Measurements from ENCODE around the gene SSH2.

Gene SSH2

DNA sequence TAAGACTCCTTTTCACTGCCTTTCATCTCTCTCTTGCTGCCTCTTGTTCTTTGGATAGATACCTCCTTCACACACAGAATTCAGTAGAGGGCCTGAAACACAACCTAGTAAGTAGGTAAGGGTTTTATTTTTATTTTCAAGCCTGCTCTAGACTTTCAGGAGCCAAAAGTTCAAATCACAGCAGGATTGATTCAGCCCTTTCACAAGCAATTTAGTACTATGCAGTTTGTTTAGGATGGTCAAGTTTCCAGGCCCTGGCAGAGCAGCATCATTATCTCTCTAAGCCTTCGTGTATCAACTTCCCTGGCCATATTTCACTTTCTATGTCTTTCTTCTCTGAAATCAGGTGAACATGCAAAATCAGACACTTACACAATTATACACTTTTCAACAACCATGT is 158.5 kb downstream of the SSH2 start:
- H3K36me3 ChIP-seq = no peaks in the 10 kb centered on the region
- TF ChIP-seq, protein P1, sequence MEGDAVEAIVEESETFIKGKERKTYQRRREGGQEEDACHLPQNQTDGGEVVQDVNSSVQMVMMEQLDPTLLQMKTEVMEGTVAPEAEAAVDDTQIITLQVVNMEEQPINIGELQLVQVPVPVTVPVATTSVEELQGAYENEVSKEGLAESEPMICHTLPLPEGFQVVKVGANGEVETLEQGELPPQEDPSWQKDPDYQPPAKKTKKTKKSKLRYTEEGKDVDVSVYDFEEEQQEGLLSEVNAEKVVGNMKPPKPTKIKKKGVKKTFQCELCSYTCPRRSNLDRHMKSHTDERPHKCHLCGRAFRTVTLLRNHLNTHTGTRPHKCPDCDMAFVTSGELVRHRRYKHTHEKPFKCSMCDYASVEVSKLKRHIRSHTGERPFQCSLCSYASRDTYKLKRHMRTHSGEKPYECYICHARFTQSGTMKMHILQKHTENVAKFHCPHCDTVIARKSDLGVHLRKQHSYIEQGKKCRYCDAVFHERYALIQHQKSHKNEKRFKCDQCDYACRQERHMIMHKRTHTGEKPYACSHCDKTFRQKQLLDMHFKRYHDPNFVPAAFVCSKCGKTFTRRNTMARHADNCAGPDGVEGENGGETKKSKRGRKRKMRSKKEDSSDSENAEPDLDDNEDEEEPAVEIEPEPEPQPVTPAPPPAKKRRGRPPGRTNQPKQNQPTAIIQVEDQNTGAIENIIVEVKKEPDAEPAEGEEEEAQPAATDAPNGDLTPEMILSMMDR (IDR thresholded peaks at IDR 0.05; ENCODE audit: low read depth, low read length) = no peak
- H3K27ac ChIP-seq = no peak overlapping the region
- no peak overlapping the region for H3K4me3 ChIP-seq (ENCODE audit: low read depth, low read length)
- no peak for DNase-seq
- no peaks in the 10 kb centered on the region for H3K9me3 ChIP-seq (ENCODE audit: severe bottlenecking)
- H3K27me3 ChIP-seq (ENCODE audit: insufficient read depth, low read depth, severe bottlenecking) = no peaks in the 10 kb centered on the region

DNA sequence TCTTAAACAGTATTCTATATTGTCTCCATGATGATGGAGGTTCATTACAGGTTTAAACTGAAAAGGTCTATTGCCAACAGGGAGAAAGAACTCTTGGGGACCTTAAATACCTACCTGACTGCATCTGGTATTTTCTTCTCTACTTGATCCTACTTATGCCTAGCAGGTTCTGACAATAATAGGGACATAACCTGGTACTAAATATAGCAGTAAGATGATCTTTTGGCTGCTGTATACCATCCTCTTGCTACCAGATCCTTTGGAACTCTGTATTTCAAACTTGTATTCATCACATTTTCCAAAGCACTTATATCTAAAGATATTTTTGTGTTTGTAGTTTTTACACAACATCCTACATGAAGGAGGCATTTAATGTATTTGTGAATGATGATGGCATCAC is 160.8 kb downstream of the SSH2 start:
- TF ChIP-seq, protein P1 (IDR thresholded peaks at IDR 0.05; ENCODE audit: low read depth, low read length) = no peak
- DNase-seq = no peak
- Histone ChIP-seq H3K27ac (no peak overlapping the region), H3K27me3 (ENCODE audit: insufficient read depth, low read depth, severe bottlenecking) (no peaks in the 10 kb centered on the region), H3K9me3 (ENCODE audit: severe bottlenecking) (no peaks in the 10 kb centered on the region), H3K36me3 (no peaks in the 10 kb centered on the region), H3K4me3 (ENCODE audit: low read depth, low read length) (no peak overlapping the region)

DNA sequence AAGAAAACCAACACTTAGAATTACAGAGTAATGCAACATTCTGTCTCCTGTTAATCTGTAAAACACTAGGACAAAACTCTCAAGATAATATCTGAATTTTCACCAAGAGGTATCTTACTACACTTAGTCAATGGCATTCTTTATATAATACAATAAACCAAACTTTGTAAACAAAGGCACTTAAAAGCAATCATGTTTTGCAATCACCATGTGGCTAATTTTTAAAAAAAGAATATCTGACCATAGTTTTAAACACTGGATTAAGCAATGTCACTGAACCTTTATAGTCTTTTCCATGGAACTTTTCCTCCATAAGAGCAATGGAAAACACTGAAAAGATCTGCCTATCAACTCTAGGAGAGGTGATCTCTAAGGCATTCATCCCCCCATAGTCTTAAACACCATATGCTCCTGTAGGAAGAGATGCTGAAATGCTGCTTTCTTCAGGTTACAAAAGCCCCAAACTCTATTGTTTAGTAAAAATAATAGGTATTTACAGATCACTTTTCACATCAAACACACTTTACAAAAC is 163.2 kb downstream of the SSH2 start:
- DNase-seq = no peak
- Histone ChIP-seq H3K36me3 (no peaks in the 10 kb centered on the region), H3K9me3 (ENCODE audit: severe bottlenecking) (no peaks in the 10 kb centered on the region), H3K27ac (no peak overlapping the region), H3K27me3 (ENCODE audit: insufficient read depth, low read depth, severe bottlenecking) (no peaks in the 10 kb centered on the region), H3K4me3 (ENCODE audit: low read depth, low read length) (no peak overlapping the region)
- TF ChIP-seq, protein P1 (IDR thresholded peaks at IDR 0.05; ENCODE audit: low read depth, low read length) = no peak

DNA sequence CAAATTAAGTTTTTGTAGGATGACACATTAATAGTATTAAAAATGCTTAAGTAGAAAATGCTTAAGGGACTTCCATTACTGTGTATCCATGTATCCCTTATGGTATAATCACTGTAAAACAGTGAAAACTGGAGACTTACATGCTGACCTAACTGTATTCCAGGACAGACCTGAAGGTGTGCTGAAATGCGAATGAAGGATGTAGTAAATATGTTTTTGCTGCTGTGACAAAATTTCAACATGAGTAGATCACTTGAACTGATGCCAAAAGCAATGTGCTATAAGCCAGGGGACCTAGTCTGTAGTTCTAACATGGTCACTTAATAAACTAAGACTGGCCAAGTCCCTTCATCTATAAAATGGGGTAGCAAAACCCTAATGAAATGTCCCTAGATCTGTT is 165.3 kb downstream of the SSH2 start:
- no peaks in the 10 kb centered on the region for H3K36me3 ChIP-seq
- H3K27ac ChIP-seq = no peak overlapping the region
- TF ChIP-seq, protein P1 (IDR thresholded peaks at IDR 0.05; ENCODE audit: low read depth, low read length) = no peak
- no peak overlapping the region for H3K4me3 ChIP-seq (ENCODE audit: low read depth, low read length)
- DNase-seq = no peak
- no peaks in the 10 kb centered on the region for H3K9me3 ChIP-seq (ENCODE audit: severe bottlenecking)
- H3K27me3 ChIP-seq (ENCODE audit: insufficient read depth, low read depth, severe bottlenecking) = no peaks in the 10 kb centered on the region

DNA sequence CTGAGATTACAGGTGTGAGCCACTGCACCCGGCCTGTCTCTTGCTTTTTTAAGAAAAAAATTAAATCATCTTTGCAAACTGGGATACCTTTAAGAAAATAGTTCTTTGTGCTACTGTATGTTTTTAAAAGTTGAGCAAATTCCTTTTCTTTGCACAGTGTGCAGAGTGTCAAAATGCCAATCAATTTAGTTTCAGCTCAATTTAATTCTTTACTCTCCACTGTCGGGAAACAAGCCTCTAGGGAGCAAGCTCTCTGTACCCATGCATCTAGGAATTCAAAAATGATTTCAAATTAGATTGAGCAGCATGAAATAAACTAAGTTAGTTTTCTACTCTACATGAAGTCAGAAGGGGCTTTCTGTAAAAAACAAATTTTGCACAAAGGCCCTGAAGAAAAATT is 165.8 kb downstream of the SSH2 start:
- Histone ChIP-seq H3K9me3 (ENCODE audit: severe bottlenecking) (no peaks in the 10 kb centered on the region), H3K27me3 (ENCODE audit: insufficient read depth, low read depth, severe bottlenecking) (no peaks in the 10 kb centered on the region), H3K36me3 (no peaks in the 10 kb centered on the region), H3K4me3 (ENCODE audit: low read depth, low read length) (no peak overlapping the region), H3K27ac (no peak overlapping the region)
- no peak for DNase-seq
- TF ChIP-seq, protein P1 (IDR thresholded peaks at IDR 0.05; ENCODE audit: low read depth, low read length) = no peak

DNA sequence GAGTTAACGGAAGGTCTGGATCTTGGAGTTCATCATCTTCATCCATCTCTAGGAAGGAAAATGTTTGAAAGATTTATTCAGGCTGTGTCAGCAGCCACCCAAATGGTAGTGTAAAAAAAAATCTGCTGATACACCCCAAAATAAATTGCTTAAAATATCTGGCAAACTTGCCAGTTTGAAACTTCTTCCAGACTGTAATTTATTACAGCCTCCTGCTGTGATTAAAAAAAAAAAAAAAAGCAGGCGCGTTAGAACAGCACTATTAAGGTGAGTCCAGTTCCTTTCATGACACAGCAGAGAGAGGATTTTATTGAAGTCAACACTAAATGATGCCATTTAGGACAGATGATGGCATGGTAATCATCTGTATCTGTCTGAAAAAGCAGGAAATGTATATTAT is 166.8 kb downstream of the SSH2 start:
- Histone ChIP-seq H3K4me3 (ENCODE audit: low read depth, low read length) (no peak overlapping the region), H3K27me3 (ENCODE audit: insufficient read depth, low read depth, severe bottlenecking) (no peaks in the 10 kb centered on the region), H3K27ac (no peak overlapping the region), H3K9me3 (ENCODE audit: severe bottlenecking) (no peaks in the 10 kb centered on the region), H3K36me3 (no peaks in the 10 kb centered on the region)
- TF ChIP-seq, protein P1 (IDR thresholded peaks at IDR 0.05; ENCODE audit: low read depth, low read length) = no peak
- no peak for DNase-seq

Data from WERI-Rb-1 (cell line).